PC-3 (cell line): ENCODE measurements around the gene ZFYVE9. TPM values are rescaled to one million over a fixed set of nuclear protein-coding genes. Genes with fewer than 3 reads are reported as not detected.

Experiments used
- ATAC-seq: fragments of 200-7000 bp; cut with Tn5 transposase; 2 replicates; pipeline ENCODE4 v1.9.1; 2020; ENCODE audit warnings: mild to moderate bottlenecking, moderate library complexity
- BruUV-seq: library from RNA; stranded (reverse); fragments of 400-500 nt; replicated peaks from 2 replicates; lab custom pipeline; 2021; lab: Mats Ljungman, UMichigan
- CTCF ChIA-PET: fragments of 300-600 bp; sonication (Branson Sonifier 250); formaldehyde crosslinking; loops from one replicate; lab custom pipeline; 2022; ENCODE audit warnings: antibody characterized with exemption; lab: Charles Lee
- POLR2A ChIA-PET: fragments of 300-600 bp; sonication (Branson Sonifier 250); formaldehyde crosslinking; loops from one replicate; lab custom pipeline; 2022; ENCODE audit warnings: antibody characterized with exemption; ENCODE audit not compliant: unreplicated experiment; lab: Charles Lee
- DNase-seq: peaks from one replicate; pipeline ENCODE4 v3.0.0-alpha.2; 2015
- H2AFZ ChIP-seq: fragments of 300-600 bp; sonication (generic); 2 replicates; pipeline ENCODE4 v1.6.0; 2016; ENCODE audit warnings: antibody characterized with exemption, low read length
- H3F3A ChIP-seq: fragments of 300-600 bp; sonication (generic); one replicate; pipeline ENCODE4 v1.6.0; 2017; ENCODE audit warnings: antibody characterized with exemption, low read length, control low read depth, mild to moderate bottlenecking; ENCODE audit not compliant: unreplicated experiment
- H3K27ac ChIP-seq: fragments of 300-600 bp; sonication (generic); 2 replicates; pipeline ENCODE4 v1.5.1; 2016; ENCODE audit warnings: mild to moderate bottlenecking, low read length
- H3K27me3 ChIP-seq: fragments of 300-600 bp; sonication (generic); 2 replicates; pipeline ENCODE4 v1.6.1; 2016; ENCODE audit warnings: low read length, mixed read lengths
- H3K36me3 ChIP-seq: fragments of 300-600 bp; sonication (generic); 2 replicates; pipeline ENCODE4 v1.6.1; 2016; ENCODE audit warnings: low read depth, mixed run types, low read length, mixed read lengths
- H3K4me1 ChIP-seq: fragments of 300-600 bp; sonication (generic); 2 replicates; pipeline ENCODE4 v1.5.1; 2016; ENCODE audit warnings: low read length; ENCODE audit not compliant: insufficient read depth
- H3K4me2 ChIP-seq: fragments of 300-600 bp; sonication (generic); 2 replicates; pipeline ENCODE4 v1.6.0; 2016; ENCODE audit warnings: low read length
- H3K4me3 ChIP-seq: fragments of 300-600 bp; sonication (generic); 2 replicates; pipeline ENCODE4 v1.5.1; 2016; ENCODE audit warnings: mild to moderate bottlenecking, low read length, mixed read lengths
- H3K79me2 ChIP-seq: fragments of 300-600 bp; sonication (generic); 2 replicates; pipeline ENCODE4 v1.6.1; 2017; ENCODE audit warnings: low read length, mixed read lengths
- H3K9ac ChIP-seq: fragments of 300-600 bp; sonication (generic); 2 replicates; pipeline ENCODE4 v1.6.0; 2016; ENCODE audit warnings: mild to moderate bottlenecking, low read length
- H3K9me2 ChIP-seq: fragments of 300-600 bp; sonication (generic); replicated peaks from 2 replicates; pipeline ENCODE4 v1.6.1; 2016; ENCODE audit warnings: mixed run types, low read length, mixed read lengths
- H3K9me3 ChIP-seq: fragments of 300-600 bp; sonication (generic); 2 replicates; pipeline ENCODE4 v1.6.1; 2016; ENCODE audit warnings: low read length, mixed read lengths
- H4K20me1 ChIP-seq: fragments of 300-600 bp; sonication (generic); 2 replicates; pipeline ENCODE4 v1.6.1; 2016; ENCODE audit warnings: low read length, mixed read lengths
- CTCF ChIP-seq: fragments of 300-600 bp; sonication (generic); conservative IDR thresholded peaks from 2 replicates; pipeline ENCODE4 v1.5.1; 2017; ENCODE audit warnings: antibody characterized with exemption, low read depth, mild to moderate bottlenecking, low read length
- EZH2 ChIP-seq: fragments of 300-600 bp; sonication (generic); IDR thresholded peaks from one replicate; pipeline ENCODE4 v1.6.1; 2017; ENCODE audit warnings: antibody characterized with exemption, mild to moderate bottlenecking, low read length; ENCODE audit not compliant: unreplicated experiment
- EZH2phosphoT487 ChIP-seq: fragments of 300-600 bp; sonication (generic); IDR thresholded peaks from 2 replicates; pipeline ENCODE4 v1.6.1; 2018; ENCODE audit warnings: mild to moderate bottlenecking, antibody characterized with exemption, low read length, borderline replicate concordance
- intact Hi-C: fragments of 100-400 bp; cut with micrococcal nuclease; formaldehyde crosslinking; loops from 2 replicates; pipeline ENCODE4 v1.9.0; 2023
- total RNA-seq: library from RNA; depleted of rRNA; stranded (reverse); fragments of >200 nt; gene quantifications from 2 replicates; pipeline ENCODE4 v1.2.3, GENCODE V29; 2014

ZFYVE9 gene
- total RNA-seq, 1 experiment from 2014 or later, result 14.2 TPM

DNA sequence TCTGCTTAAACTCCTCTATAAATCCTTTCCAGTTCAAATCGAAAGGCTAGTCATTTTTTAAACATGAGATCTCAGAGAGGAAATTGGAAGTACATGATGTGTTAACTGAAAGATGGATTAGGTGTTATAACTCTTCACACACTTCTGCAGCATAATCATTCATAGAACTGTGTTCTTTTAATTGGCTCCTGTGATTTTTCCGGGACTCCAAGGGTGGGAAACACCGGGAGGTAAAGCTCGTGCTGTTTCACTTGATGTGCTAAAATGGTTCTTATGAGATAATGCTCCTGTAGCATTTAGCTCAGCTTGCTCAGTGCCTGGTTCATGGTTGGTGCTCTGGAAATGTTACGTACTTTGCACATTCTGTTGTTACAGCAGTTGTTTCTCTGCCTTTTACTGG lies 183.9 kb downstream of the ZFYVE9 start:
- Histone ChIP-seq H3K9me2 (no peaks in the 10 kb centered on the region), H3K27ac (no peak overlapping the region), H3K36me3 (no peaks in the 10 kb centered on the region), H3K4me3 (no peak overlapping the region), H2AFZ (no peak overlapping the region), H3K9ac (no peak overlapping the region), H3K79me2 (no peaks in the 10 kb centered on the region), H3K4me1 (peaks cover 6% of the 10 kb centered on the region; the same call in 1 of the 2 replicates), H3K4me2 (no peak overlapping the region), H3K27me3 (no peaks in the 10 kb centered on the region), H3F3A (no peaks in the 10 kb centered on the region), H3K9me3 (no peaks in the 10 kb centered on the region), H4K20me1 (no peaks in the 10 kb centered on the region)
- intact Hi-C loops, result no loop called here
- TF ChIP-seq CTCF, result no peak
- TF ChIP-seq EZH2, result no peak
- no peak for TF ChIP-seq EZH2phosphoT487
- no TSS peak for BruUV-seq
- DNase-seq (no peak), ATAC-seq (no peak)
- POLR2A ChIA-PET, result no interaction called here
- CTCF ChIA-PET, result no interaction called here

GRCh38 chr1:52328615-52329014 lies 186.7 kb downstream of the ZFYVE9 start:
- Histone ChIP-seq H3K36me3 (no peaks in the 10 kb centered on the region), H3K4me3 (no peak overlapping the region), H3K27ac (no peak overlapping the region), H3K9me3 (no peaks in the 10 kb centered on the region), H3K9me2 (no peaks in the 10 kb centered on the region), H4K20me1 (no peaks in the 10 kb centered on the region), H2AFZ (no peak overlapping the region), H3K4me1 (peaks cover 6% of the 10 kb centered on the region; the same call in 1 of the 2 replicates), H3K79me2 (no peaks in the 10 kb centered on the region), H3K4me2 (no peak overlapping the region), H3K9ac (no peak overlapping the region), H3F3A (no peaks in the 10 kb centered on the region), H3K27me3 (no peaks in the 10 kb centered on the region)
- BruUV-seq, result no TSS peak
- no peak for TF ChIP-seq EZH2phosphoT487
- no peak for TF ChIP-seq CTCF
- TF ChIP-seq EZH2, result no peak
- ATAC-seq (no peak; the same call in 1 of the 2 replicates), DNase-seq (peak; percentile 28)
- intact Hi-C loops, result no loop called here
- CTCF ChIA-PET, result no interaction called here
- POLR2A ChIA-PET, result no interaction called here

DNA sequence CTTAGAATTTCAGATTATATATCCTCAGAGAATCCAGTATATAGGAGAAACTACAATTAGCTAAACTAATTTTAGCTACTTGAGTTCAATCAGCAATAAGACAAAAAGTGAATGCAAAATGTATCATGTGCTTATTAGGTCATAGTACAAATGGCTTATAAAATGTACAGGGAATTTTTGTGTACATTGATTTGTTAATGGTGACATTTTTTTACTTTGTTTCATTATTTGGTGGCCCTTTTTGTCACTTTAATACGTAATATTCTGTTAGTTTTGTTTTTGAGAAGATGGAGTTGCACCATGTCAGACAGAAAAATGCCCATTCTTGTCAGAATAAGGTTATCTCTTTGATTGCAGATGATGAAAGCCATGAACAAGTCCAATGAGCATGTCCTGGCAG lies 190.5 kb downstream of the ZFYVE9 start:
- intact Hi-C loops, result no loop called here
- H3K9ac ChIP-seq, result no peak overlapping the region
- H3K4me1 ChIP-seq, result peaks cover 6% of the 10 kb centered on the region; the same call in 1 of the 2 replicates
- no peak overlapping the region for H3K4me3 ChIP-seq
- no peak for TF ChIP-seq EZH2phosphoT487
- TF ChIP-seq EZH2, result no peak
- TF ChIP-seq CTCF, result no peak
- CTCF ChIA-PET, result no interaction called here
- POLR2A ChIA-PET, result no interaction called here
- H3K36me3 ChIP-seq, result no peaks in the 10 kb centered on the region
- H3K9me2 ChIP-seq, result no peaks in the 10 kb centered on the region
- no peak overlapping the region for H2AFZ ChIP-seq
- ATAC-seq, result no peak
- no peaks in the 10 kb centered on the region for H3K9me3 ChIP-seq
- no peak overlapping the region for H3K27ac ChIP-seq
- no peaks in the 10 kb centered on the region for H3F3A ChIP-seq
- H3K79me2 ChIP-seq, result no peaks in the 10 kb centered on the region
- no peaks in the 10 kb centered on the region for H3K27me3 ChIP-seq
- DNase-seq, result no peak
- no peak overlapping the region for H3K4me2 ChIP-seq
- H4K20me1 ChIP-seq, result no peaks in the 10 kb centered on the region
- BruUV-seq, result no TSS peak
